HG02938 (cell line): ENCODE data around the gene SND1.

Experiments
- ATAC-seq: cut with Tn5 transposase; IDR thresholded peaks from one replicate; pipeline ENCODE4 v1.9.1; 2021; ENCODE audit warnings: mild to moderate bottlenecking, moderate library complexity; ENCODE audit not compliant: unreplicated experiment

Gene SND1

DNA sequence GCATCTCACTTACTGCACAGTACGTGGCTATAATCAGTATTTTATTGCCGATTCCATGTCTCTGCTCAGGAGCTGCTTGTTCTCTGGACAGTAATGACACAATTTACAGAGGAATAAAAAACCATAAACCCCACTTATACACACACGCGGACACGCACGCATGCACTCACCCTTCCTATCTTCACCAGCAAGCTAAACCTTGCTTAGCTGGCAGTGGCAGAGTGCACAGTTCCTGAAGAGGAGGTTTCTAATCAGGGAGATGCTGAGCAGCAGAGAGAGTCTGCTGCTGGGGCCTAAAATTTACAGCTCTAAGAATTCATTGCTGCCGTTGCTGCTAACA lies 66.3 kb downstream of the SND1 start:
- ATAC-seq: no peak

DNA sequence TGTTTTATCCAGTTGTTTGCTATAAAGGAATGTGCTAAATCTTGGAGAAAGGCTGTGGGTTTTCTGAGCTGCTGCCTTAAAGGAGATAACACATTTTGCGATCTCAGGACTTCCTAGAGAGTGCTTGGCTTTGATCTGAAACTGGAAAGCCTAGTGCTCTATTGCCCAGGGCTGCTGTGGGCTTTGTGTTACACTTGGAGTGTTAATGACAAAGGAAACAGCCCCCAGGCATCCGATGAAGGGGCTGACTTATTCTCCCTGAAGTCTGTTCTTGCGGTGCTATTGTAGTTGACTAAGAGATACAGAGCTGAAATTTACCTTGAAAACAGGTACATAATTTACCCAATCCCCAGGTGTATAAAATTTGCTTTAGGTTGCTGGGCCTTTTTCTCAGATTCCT lies 74.5 kb downstream of the SND1 start:
- ATAC-seq: no peak

DNA sequence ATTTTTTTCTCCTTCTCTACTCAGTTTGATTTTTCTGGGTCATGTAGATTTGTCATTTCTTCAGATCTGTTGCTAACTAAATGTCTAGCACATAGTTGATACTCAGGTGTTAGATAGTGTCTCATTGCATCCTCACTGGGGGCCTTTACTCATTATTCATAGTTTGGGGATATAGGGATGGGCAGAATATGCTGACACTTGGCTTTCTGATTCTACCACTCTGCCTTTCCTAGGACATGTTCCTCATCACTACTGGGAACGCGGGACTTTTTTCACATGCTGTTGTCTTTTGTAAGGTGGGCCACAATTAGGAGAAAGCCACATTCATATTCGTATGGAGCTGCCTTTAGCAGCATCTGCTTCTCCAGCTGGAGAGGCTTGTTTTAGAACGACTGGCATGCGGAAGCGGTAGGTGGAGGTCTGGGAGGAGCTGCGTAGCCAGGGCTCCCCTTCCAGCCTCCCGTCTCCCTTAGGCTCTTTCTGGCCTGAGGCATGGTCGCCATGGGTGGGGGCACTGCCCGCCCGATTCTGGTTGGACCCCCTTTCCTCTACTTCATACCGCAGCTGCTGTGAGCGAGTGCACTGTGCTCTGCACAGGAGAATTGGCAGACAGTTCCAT lies 78.8 kb downstream of the SND1 start:
- ATAC-seq: no peak

DNA sequence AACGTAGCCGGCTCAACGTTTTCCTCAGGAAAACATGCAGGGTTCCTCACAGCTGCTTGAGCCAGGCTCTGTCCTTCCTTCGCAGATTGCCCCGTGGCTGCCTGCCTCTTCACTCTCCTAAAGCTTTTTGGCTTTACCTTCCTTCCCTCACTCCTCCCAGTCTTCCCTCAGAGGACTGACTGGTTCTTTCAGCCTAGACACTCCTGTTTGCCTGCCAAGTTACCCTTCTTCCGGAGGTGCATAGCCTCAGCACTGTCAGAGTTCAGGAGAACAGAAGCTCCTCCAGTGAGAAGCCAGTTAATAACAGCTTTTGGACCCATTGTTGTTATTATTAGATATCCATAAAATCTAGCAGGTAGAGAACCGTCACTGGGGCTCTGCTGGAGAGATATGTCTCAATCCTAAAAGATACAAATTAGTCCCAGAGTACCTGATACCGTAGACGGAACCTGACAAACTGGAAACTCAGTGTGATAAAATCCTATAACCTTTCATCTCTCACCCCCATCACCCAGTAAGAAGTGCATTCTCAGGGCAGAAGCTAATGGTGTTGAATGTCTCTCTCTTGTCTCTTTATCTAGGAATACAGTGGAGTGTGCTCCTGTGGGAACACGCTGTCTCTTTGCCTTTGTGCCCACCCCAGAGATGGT lies 79.6 kb downstream of the SND1 start:
- ATAC-seq: no peak

DNA sequence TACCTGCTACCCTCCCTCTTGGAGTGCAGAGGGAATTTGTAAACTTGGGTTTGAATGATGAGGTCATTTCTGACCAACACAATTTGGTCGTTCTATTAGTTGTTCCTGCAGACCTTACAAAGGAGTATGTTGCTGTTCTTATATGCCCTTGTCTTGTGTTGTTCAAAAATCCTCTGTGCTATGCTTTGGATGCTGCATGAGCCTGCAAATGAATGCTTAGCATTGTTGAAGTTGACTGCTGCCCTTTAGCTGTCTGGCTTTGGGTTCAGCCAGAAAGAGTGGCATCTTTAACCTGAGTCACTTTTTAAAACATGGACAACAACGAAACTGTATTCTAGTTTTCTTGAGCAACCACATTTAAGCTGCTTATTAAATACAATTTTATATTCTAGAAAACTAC lies 80.3 kb downstream of the SND1 start:
- no peak for ATAC-seq

DNA sequence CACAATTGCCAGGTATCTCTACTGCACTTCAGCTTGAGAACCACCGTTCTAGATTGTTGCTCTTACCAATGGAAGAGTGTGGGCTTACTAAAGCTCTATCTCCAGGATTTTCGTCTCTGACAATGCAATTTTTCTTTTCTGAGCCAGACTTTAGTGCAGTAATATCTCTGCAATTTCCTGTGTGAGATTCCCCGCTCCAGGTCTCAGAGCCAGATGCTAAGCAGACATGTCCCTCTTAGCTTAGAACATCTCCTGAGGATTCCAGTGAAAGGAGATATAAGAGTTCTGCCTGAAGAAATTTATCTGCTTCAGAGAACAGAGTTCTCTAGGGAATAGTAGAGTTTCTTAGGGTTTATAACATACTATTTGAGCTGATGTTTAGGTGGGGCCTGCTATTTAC lies 82.0 kb downstream of the SND1 start:
- no peak for ATAC-seq

DNA sequence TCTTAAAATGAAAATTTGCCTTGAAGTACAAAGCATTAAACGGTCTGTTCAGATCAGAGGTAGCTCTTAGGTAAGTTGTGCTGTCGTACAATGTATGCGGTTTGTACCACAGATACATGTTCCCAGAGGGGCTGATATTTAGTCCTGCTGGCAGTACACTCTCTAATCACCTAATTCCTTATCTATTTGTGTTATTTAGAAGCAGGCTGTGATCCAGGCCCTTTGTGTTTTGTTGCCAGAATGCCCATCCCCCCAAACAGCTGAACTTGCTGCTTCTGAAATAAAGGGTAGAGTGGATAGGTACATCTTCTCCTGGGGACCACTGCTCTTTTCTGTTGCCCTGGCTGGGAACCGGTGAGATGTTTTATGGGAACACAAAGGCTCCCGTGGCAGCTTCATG lies 84.5 kb downstream of the SND1 start:
- ATAC-seq: no peak

DNA sequence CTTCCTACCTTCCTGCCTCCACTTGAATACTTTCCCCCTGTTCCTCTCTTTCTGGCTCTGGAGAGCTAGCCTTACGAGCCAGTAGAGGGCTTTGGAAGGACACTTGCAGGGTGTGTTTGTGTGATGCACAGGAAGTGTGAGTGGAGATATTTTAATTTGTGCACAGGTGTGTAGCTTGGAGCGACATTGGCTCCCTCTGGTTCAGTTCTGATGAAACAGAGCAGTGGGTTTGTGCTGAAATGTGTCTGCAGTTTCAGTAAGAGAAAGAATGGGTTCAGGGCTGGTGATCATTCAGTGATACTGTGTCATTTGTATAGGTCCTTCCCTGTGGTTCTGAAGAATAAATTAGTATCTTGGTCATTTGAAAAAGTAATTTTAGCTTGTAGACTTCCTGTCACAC lies 86.9 kb downstream of the SND1 start:
- no peak for ATAC-seq

DNA sequence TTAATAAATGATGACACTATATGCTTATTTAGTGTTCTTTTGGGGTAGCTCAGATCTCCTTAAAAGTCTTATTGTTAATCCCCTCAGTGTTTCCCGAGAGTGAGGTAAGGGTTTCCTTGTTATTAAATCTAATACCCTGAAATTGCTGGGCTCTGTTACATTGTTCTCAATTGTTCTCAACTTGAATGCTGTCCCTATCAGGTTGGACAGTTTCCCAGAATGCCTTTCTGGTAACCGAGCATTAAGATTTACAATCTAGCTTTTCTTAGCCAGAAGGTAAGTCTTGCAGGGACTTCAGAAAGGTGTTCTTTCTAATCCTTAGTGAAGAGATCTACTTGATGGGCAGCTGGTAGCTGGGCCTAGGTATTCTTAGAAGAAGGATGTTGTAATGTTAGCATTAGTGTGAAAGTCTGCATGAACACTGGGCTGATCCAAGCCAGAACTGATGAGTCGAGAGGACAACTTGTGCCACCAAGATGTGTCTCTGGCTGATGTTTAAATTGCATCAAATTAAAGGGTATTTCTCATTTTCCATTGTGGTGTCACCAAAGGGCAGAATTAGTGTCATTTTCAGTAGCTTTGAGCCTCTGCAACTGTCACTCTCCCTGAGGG lies 89.9 kb downstream of the SND1 start:
- no peak for ATAC-seq

DNA sequence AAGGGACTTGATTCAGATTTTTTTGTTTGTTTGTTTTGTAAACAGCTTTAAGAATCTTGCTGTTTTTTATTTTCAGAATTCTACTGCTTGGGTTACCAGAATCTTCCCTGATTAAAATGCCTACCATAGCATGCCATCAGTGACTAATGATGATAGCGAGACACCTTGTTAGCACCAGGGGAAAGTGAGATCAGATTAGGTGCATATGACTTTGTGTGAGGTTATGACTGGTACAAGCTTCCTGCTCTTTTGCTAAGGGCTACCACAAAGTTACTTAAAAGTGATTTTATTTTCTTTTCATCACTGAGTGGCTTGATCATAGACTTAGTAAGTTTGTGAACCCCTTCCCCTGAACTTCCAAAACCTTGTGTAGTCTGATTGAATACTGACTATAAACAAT lies 93.5 kb downstream of the SND1 start:
- no peak for ATAC-seq

DNA sequence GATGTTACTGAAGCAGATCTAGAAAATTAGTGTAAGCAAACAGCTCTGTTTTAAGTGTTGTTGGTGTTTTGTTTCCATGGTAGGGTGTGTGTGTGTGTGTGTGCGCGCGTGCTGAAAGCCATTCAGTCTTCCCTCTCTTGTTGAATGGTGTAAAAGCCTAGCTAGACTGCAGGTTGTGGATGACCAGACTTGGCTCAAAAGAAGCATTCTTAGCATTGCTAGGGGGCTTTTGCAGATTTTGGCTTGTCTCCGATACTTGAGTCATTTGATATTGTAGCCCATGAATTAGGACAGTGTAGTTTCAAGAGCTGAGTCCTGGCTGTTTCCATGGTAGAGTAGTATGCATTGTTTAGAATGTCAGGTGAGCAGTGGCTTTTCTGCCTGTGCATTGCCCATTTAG lies 99.1 kb downstream of the SND1 start:
- no peak for ATAC-seq

DNA sequence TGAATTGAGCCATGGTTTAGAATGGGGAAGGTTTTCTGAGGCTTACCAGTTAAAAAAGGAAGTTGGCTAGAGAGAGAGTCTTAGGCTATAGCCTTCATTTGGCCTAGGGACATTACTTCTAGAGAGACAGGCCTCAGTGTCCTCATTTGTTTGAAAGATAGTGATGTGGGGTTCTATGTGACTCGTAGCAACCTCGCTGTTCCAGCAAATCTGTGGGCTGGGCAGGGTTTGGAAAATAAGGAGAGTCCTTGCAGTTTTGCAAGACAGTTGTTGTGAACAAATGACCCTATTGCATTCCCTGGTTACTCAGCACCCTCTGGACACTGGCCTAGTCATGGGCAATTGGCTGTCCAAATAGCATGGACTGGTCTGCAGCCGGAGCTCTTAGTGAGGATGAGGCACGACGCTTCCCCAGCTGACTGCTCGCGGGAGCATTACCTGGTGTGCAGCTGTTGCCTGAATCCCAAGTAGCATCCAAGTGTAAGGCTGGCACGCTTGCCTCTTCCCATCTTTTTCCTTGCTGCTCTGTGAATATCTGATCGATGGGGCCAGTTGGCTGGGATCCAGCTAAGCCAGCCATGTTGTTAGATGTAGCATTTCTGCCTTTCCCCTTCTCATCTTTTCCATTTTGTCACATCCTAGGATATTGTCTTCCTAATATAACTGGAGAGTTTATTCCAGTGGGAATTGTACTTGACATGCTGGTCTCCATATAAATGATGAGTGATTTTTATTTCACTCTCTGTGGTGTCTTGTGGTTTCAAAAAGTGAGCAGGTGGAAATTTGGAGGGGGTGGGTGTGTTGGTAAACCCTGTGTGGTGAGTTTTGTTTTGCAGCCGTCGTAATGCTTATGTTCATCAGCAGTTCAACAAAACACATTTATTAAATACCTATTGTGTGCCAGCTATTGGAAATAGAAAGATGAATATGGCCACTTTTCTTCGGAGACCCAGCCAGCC lies 99.8 kb downstream of the SND1 start:
- ATAC-seq: no peak

DNA sequence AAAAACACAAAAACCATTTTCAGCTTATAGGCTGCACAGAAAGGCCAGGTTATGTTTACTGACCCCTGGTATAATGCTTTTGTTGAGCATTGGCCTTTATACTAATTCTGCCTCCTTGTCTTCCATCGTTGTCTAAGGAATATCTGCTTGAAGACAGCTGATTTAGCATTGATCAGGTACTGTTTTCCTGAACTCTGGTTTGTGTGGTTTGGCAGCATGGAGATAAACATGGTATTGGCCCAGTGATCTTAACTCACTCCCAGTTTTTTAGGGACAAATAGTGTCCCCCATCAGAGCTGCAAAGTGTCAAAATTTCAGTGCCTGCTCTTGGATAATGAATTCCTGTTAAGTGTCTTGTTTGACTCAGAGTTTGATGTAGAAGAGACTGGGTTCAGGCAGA lies 100.8 kb downstream of the SND1 start:
- no peak for ATAC-seq

DNA sequence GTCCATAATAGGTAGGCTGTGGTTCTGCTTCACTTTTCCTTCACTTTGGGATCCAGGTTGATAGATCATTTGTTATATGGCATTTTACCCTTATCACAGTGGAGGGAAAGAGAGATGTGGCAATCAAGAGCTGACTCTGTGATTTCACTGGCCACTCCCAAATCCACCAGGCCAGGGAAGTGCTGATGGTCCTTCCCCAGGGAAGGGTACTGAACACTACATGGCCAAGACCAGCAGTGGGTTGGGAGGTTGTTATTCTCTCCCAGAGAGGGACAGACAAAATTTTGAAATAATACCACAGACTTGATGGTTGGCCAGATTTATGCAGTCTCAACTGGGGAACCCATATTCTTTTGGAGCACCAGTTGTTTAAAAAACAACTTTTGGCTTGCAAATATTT lies 102.5 kb downstream of the SND1 start:
- ATAC-seq: no peak

DNA sequence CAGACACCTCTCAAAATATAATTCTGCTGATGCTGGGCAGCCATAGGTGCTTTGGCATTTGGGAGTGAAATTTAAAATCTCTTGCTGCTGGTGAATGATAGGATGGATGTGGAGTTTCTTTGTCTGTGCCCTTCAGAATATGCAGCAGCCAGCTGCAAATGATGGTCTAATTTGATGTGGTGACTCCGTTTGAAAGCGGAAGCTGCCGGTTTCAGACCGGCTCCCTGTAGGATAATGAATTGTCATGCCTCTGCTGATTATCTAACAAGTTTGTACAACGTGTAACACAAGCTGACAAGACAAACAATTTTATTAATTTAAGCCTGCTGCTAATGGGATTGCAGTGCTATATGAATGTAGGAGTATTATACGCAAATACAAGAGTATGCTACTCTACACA lies 103.5 kb downstream of the SND1 start:
- no peak for ATAC-seq

DNA sequence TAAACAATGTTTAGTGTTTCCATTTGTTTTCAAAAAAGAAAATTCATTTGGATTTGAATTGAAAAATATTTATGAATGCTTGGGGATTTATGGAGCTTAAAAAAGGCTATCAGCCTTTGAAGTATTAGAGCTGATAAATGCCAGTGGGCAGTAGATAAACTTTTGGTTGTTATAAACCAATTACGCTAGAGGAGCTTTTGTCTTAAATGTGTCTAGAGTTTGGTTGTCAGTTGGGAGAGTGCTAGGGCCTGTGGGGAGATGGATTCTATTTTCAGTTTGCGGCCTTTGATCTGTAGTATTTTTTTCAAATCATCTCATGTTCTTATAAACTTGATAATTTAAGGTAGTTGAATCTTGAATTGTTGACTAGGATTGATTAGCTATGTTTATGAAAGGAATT lies 104.0 kb downstream of the SND1 start:
- no peak for ATAC-seq

DNA sequence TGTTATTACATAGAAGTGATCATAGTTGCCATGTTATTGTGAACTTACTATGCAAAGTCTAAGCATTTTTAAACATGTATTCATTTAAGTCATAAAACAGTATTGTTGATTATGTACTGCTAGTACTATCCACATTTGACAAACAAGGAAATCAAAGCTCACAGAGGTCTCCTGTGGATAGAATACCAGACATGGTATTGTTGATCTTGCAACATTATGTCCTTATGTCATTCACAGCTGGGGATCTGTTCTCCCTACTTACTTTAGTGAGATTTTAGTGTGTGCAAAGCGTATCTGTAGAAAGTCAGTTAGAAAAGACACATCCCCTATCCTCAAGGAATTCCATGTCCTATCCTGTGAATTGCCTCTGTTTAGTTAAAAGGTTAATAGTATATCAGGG lies 106.1 kb downstream of the SND1 start:
- ATAC-seq: no peak

DNA sequence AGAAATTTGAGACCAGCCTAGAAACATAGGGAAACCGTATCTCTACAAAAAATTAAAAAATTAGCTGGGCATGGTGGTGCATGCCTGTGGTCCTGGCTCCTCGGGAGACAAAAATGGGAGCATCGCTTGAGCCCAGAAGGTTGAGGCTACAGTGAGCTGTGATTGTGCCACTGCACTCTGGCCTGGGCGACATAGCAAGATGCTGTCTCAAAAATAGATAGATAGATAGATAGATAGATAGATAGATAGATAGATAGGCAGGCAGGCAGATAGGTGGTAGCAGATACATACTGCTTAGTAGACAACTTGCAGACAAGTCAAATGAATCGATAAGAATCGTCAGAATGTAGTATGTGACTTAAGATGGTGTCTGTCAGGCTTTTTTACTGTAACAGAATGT lies 106.9 kb downstream of the SND1 start:
- ATAC-seq: no peak

DNA sequence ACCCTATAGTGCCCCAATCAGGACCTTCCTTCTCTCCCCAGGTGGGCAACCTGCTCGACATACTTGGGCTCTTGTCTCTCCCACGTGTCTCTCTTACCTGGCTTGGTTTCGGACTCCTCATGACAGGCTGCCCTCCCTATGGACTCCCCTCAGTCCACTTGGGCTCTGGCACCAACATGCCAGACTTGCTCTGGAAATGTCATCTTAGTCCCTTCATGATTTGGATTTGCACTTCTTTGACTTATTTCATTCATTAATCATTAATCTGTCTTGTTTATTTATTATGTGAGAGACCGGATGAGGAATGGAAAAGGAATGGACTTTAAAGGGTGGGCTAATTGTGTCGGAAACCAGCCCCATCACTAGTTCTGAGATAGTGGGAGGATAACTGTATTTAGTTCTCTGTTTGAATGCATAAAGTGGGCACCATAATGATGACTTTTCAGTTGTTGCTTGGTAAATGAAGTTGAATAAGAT lies 108.0 kb downstream of the SND1 start:
- ATAC-seq: no peak

DNA sequence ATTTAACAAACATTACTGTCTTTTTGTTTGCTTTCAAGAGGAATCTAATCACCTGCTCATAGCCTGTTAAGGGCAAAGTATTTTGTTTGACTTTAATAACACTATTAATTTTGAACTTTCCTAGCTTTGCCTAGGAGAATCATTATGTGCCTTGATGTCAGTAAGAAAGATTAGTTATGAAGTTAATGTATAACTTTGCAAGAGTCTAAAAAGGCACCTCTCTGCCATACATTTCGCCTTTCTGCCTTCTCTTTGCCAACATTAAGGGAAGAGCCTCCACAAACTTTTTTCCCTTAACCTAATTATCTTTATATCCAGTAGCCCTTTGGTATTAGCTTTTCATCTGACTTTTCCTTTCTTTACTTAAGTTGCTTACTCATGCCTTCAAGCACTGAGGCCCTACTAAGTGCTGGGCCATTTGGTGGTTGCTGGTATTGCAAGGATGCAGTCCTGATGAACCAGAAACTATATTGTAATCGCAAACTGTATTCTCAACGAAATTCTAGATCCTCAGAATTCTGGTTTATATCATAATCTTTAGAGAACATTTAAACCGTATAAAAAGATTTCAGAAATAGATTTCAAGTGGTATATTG lies 108.5 kb downstream of the SND1 start:
- no peak for ATAC-seq

DNA sequence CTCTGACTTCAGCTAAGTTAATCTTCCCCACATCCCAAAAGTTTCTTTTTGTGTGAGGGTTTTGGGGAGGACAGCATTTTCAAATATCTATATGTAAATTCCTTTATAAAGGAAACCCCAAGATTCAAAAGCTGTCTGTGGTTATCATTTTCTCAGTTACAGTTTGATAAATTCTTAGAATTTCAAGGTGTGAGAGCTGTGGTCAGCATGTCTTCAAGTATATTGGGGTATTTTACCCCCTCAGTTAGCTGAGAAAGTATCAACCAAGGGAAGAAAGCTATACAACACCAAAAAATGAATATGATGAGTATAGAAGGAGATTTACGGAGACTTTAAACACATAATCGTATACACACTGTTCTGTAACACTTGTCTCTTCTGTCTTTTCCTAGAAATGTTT lies 109.2 kb downstream of the SND1 start:
- ATAC-seq: no peak
